Natural killer cell (primary cell): Measurements from ENCODE around the gene PTDSS2. TPM values are rescaled to one million over a fixed set of nuclear protein-coding genes. Genes with fewer than 3 reads are reported as not detected.
A peak's percentile ranks its signal among the peaks of the same experiment; 100 is the strongest.

Experiments
- ATAC-seq, 3 donors: fragments of 150-1000 bp in 2 of 3; fragments of 200-7000 bp in 1 of 3; cut with Tn5 transposase; 1 replicate in 1 of 3; 2 replicates in 2 of 3; pipeline ENCODE4 v1.10.0; 2021; ENCODE audit warnings: mild to moderate bottlenecking in 2 of 3, moderate library complexity in 2 of 3
- DNase-seq, 2 donors: peaks; one replicate each; pipeline versions ENCODE4 v3.0.0 to v3.0.0-alpha.2; 2013 to 2021; ENCODE audit warnings: mixed read lengths in 1 of 2
- H3K27ac ChIP-seq: one replicate; pipeline ENCODE4 v1.5.1; 2013; ENCODE audit warnings: mild to moderate bottlenecking, low read length
- H3K27me3 ChIP-seq: one replicate; pipeline ENCODE4 v1.6.1; 2013; ENCODE audit warnings: low read length; ENCODE audit not compliant: control insufficient read depth, insufficient read depth
- H3K36me3 ChIP-seq: one replicate; pipeline ENCODE4 v1.6.1; 2013; ENCODE audit warnings: low read length; ENCODE audit not compliant: control insufficient read depth, insufficient read depth
- H3K4me1 ChIP-seq: one replicate; pipeline ENCODE4 v1.6.1; 2013; ENCODE audit warnings: low read length; ENCODE audit not compliant: control insufficient read depth, insufficient read depth
- H3K4me3 ChIP-seq: one replicate; pipeline ENCODE4 v1.5.1; 2013; ENCODE audit warnings: low read length
- H3K9me3 ChIP-seq: one replicate; pipeline ENCODE4 v1.6.1; 2013; ENCODE audit warnings: low read length; ENCODE audit not compliant: control insufficient read depth, insufficient read depth
- H3K27ac Mint-ChIP-seq, 2 donors: one replicate each; pipeline ENCODE4 v1.8.0; 2022; ENCODE audit warnings: mild to moderate bottlenecking in 2 of 2, mixed read lengths in 2 of 2, moderate library complexity in 1 of 2
- H3K27me3 Mint-ChIP-seq, 2 donors: one replicate each; pipeline ENCODE4 v1.8.0; 2022; ENCODE audit warnings: low read depth in 2 of 2, mixed read lengths in 2 of 2
- H3K36me3 Mint-ChIP-seq: one replicate; pipeline ENCODE4 v1.8.0; 2022; ENCODE audit warnings: mixed read lengths
- H3K4me1 Mint-ChIP-seq, 2 donors: one replicate each; pipeline ENCODE4 v1.8.0; 2022; ENCODE audit warnings: mixed read lengths in 2 of 2
- H3K4me3 Mint-ChIP-seq: one replicate; pipeline ENCODE4 v1.8.0; 2022; ENCODE audit warnings: mild to moderate bottlenecking, moderate library complexity, mixed read lengths
- H3K9me3 Mint-ChIP-seq, 2 donors: one replicate each; pipeline ENCODE4 v1.8.0; 2022; ENCODE audit warnings: mixed read lengths in 2 of 2
- CTCF ChIP-seq: fragments of 200-600 bp; IDR thresholded peaks from one replicate; pipeline ENCODE4 v1.8.0; 2022; ENCODE audit warnings: antibody characterized with exemption
- WGBS: methylation state at CpG from one replicate; pipeline ENCODE4 v1.1.7; 2013; ENCODE audit warnings: missing lambda C conversion rate; ENCODE audit not compliant: insufficient coverage; 5-methylcytosine and 5-hydroxymethylcytosine counted together
- intact Hi-C: fragments of 100-400 bp; cut with micrococcal nuclease; formaldehyde crosslinking; loops from one replicate; pipeline ENCODE4 v1.14.2; 2022
- total RNA-seq, 4 donors: library from RNA; stranded (reverse); fragments of 120-200 nt in 1 of 4; gene quantifications; one replicate each; pipeline versions ENCODE4 v1.2.3 to v1.2.4, GENCODE V29; 2013 to 2022

PTDSS2 gene
- total RNA-seq, 3 donors from 2014 or later (not counting 1 experiment from before 2014, with no cell fraction given) = 21.5 to 25.1 (median 23.4) TPM

- H3K4me3 ChIP-seq = peak overlapping the region; percentile 70
- WGBS = 65% methylated on average over 15 of the region's 15 CpGs
- Mint-ChIP-seq H3K27ac (peak overlapping the region in 1 of 2 donors; percentile 63), H3K4me1 (peaks cover 17 to 43% of the 10 kb centered on the region in 2 donors), H3K36me3 (no peaks in the 10 kb centered on the region), H3K27me3 (no peaks in the 10 kb centered on the region), H3K9me3 (no peaks in the 10 kb centered on the region), H3K4me3 (peak overlapping the region; percentile 96)
- no peaks in the 10 kb centered on the region for H3K9me3 ChIP-seq
- ATAC-seq (no peak), DNase-seq (peak in 1 of 2 donors; percentile 13)
- H3K4me1 ChIP-seq = peaks cover 69% of the 10 kb centered on the region
- no peak for TF ChIP-seq CTCF
- no peak overlapping the region for H3K27ac ChIP-seq
- intact Hi-C loops = no loop called here
- peaks cover 19% of the 10 kb centered on the region for H3K36me3 ChIP-seq
- H3K27me3 ChIP-seq = no peaks in the 10 kb centered on the region
Observed at GRCh38 chr11:412641-413119, 37.4 kb upstream of the PTDSS2 start.

- H3K9me3 Mint-ChIP-seq = no peaks in the 10 kb centered on the region
- H3K27ac Mint-ChIP-seq = peak overlapping the region; percentile 63 to 67
- no peaks in the 10 kb centered on the region for H3K27me3 Mint-ChIP-seq
- peaks cover 17% of the 10 kb centered on the region for H3K36me3 ChIP-seq
- H3K4me3 Mint-ChIP-seq = peak overlapping the region; percentile 96
- peaks cover 17 to 48% of the 10 kb centered on the region in 2 donors for H3K4me1 Mint-ChIP-seq
- peaks cover 66% of the 10 kb centered on the region for H3K4me1 ChIP-seq
- intact Hi-C loops = loop anchor here (2.0 kb wide), 1 partner anchor 37 kb away; the partner anchor contains the start of gene PTDSS2
- H3K36me3 Mint-ChIP-seq = no peaks in the 10 kb centered on the region
- no peak for TF ChIP-seq CTCF
- peak overlapping the region; percentile 22 for H3K27ac ChIP-seq
- DNase-seq (peak; percentile 15 to 50), ATAC-seq (peak in 1 of 3 donors; percentile 28)
- WGBS = 27% methylated on average over 14 of the region's 14 CpGs
- no peaks in the 10 kb centered on the region for H3K9me3 ChIP-seq
- H3K27me3 ChIP-seq = no peaks in the 10 kb centered on the region
- peak overlapping the region; percentile 70 for H3K4me3 ChIP-seq
Observed at GRCh38 chr11:413120-414081, 36.7 kb upstream of the PTDSS2 start.

- Mint-ChIP-seq H3K4me1 (peaks cover 17 to 49% of the 10 kb centered on the region in 2 donors), H3K36me3 (no peaks in the 10 kb centered on the region), H3K27ac (peak overlapping the region; percentile 82 to 84), H3K9me3 (no peaks in the 10 kb centered on the region), H3K27me3 (no peaks in the 10 kb centered on the region), H3K4me3 (peak overlapping the region; percentile 96)
- peak overlapping the region; percentile 70 for H3K4me3 ChIP-seq
- peak; percentile 17 to 49 (median 34) for ATAC-seq
- H3K9me3 ChIP-seq = no peaks in the 10 kb centered on the region
- peaks cover 58% of the 10 kb centered on the region for H3K4me1 ChIP-seq
- H3K27me3 ChIP-seq = no peaks in the 10 kb centered on the region
- H3K36me3 ChIP-seq = peaks cover 8% of the 10 kb centered on the region
- H3K27ac ChIP-seq = peak overlapping the region; percentile 19
- intact Hi-C loops = loop anchor here (2.0 kb wide), 1 partner anchor 36 kb away; the partner anchor contains the start of gene PTDSS2
- DNase-seq = peak in 1 of 2 donors; percentile 46
- WGBS = under 1% methylated on average over 9 of the region's 9 CpGs
- no peak for TF ChIP-seq CTCF
Observed at GRCh38 chr11:414318-414857, 35.7 kb upstream of the PTDSS2 start.
